ENCODE results near the gene C10orf95. TPM values are rescaled to one million over a fixed set of nuclear protein-coding genes. Genes with fewer than 3 reads are reported as not detected.

C10orf95 gene
- total RNA-seq, 6 donors from 2014 or later: 5.9 to 27.5 (median 15.1) TPM

GRCh38 chr10:102400076-102400475 is 51.3 kb downstream of the C10orf95 start:
- no peak for TF ChIP-seq POLR2A (IDR thresholded peaks at IDR 0.05)
- no peak for TF ChIP-seq EP300 (IDR thresholded peaks at IDR 0.05)
- DNase-seq (peak in 1 of 2 donors; percentile 73), ATAC-seq (ENCODE audit: low FRiP score in 2 of 2) (no peak)
- WGBS, 2 donors: 93% methylated on average over 17 of the region's 17 CpGs; no CpG with 5 or more reads in 1 of the 2 donors
- Histone ChIP-seq H3K27ac (peak overlapping the region in 2 of 4 donors; percentile 74 to 90), H3K4me3 (peak overlapping the region in 1 of 4 donors; percentile 72), H3K4me1 (peaks cover 35 to 50% (median 39%) of the 10 kb centered on the region in 4 donors), H3K36me3 (peaks cover 10 to 59% (median 47%) of the 10 kb centered on the region in 4 donors), H3K9me3 (no peaks in the 10 kb centered on the region), H3K27me3 (no peaks in the 10 kb centered on the region)

Small RNA genes within 50 kb of the gene (small RNA-seq; reads per million reads assigned to genes)
- 18,036 to 89,349 (median 40,621) reads per million in 4 donors for gene MIR146B

Other genes starting within 250 kb of the C10orf95 start
- 1 to 10 TPM in 2 of 6 donors, under 1 TPM in 1, not detected in 3; 0.46 to 2.7 (median 1.1) TPM for gene ELOVL3, start 225.2 kb downstream of the C10orf95 start, total RNA-seq
- gene PITX3, start 210.0 kb downstream of the C10orf95 start, total RNA-seq: under 1 TPM in 1 of 6 donors, not detected in 5; 0.61 TPM
- gene GBF1, start 206.0 kb downstream of the C10orf95 start, total RNA-seq: 10 to 100 TPM; 36.7 to 59.7 (median 44.4) TPM
- gene NFKB2, start 55.8 kb downstream of the C10orf95 start, total RNA-seq: 10 to 100 TPM; 31.2 to 67.6 (median 41.2) TPM
- gene PSD, start 32.8 kb downstream of the C10orf95 start, total RNA-seq: 10 to 100 TPM in 2 of 6 donors, 1 to 10 TPM in 4; 1.1 to 28.3 (median 3.5) TPM
- 10 to 100 TPM; 18.5 to 70.2 (median 26.8) TPM for gene FBXL15, start 30.7 kb downstream of the C10orf95 start, total RNA-seq
- 10 to 100 TPM; 33.1 to 67.1 (median 46.5) TPM for gene CUEDC2, start 19.0 kb downstream of the C10orf95 start, total RNA-seq
- gene ACTR1A, start 51.2 kb upstream of the C10orf95 start, total RNA-seq: 100 to 1,000 TPM in 2 of 6 donors, 10 to 100 TPM in 4; 54.5 to 126 (median 93.2) TPM
- gene SUFU, start 52.4 kb upstream of the C10orf95 start, total RNA-seq: 10 to 100 TPM in 5 of 6 donors, 1 to 10 TPM in 1; 4.1 to 15.7 (median 11.9) TPM
- 100 to 1,000 TPM; 162 to 279 (median 177) TPM for gene TRIM8, start 192.9 kb upstream of the C10orf95 start, total RNA-seq